ENCODE measurements around the gene NFX1. TPM values are rescaled to one million over a fixed set of nuclear protein-coding genes. Genes with fewer than 3 reads are reported as not detected.

The NFX1 gene
- total and polyA plus RNA-seq, 10 of the 15 experiments (the other 5 are each of a cell fraction or from before 2014, with no cell fraction given) = 11.9 to 45.1 (median 36.1) TPM

DNA sequence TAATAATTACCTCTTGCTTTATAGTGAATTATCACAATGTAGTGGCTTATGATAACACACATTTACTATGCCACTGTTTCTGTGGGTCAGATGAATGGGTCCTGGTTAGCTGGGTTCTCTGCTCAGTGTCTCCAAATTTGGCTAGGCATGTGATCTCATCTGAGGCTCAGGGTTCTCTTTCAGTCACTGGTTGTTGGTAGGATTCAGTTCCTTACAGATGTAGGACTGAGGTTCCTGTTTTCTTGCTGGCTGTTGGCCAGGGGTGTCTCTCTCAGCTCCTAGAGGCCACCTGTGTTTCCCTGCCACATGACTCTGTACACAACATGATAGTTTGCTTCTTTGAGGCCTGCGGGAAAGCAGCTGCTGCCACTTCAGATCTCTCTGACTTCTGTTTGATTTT lies 7.1 kb downstream of the NFX1 start:
- WGBS (ENCODE audit: insufficient coverage, insufficient replicate concordance, low lambda C conversion rate, missing lambda C conversion rate) = 24% methylated on average over 1 of the region's 1 CpG
- peaks cover 25% of the 10 kb centered on the region for H3K4me1 ChIP-seq (ENCODE audit: control insufficient read depth, insufficient read depth, low read length)
- H3K36me3 ChIP-seq (ENCODE audit: control insufficient read depth in 2 of 2, insufficient read depth in 2 of 2, low read length in 1 of 2) = peaks cover 4 to 42% of the 10 kb centered on the region in 2 experiments; a peak in 3 of 4 replicates
- H3K27me3 ChIP-seq (replicated peaks in 1 of 2; ENCODE audit: control insufficient read depth in 2 of 2, insufficient read depth in 2 of 2, low read length in 1 of 2) = no peaks in the 10 kb centered on the region
- peak overlapping the region; percentile 67 for H3K4me3 ChIP-seq
- H2AFZ ChIP-seq (ENCODE audit: control insufficient read depth, low read depth, low read length) = no peak overlapping the region
- CTCF ChIA-PET = interaction anchor here (1.0 to 3.6 kb wide), 4 partner anchors 11 to 176 kb away, joined by 3 to 32 read pairs (median 4); partner anchors contain the start of gene NOL6
- no peaks in the 10 kb centered on the region for H3K9me3 ChIP-seq (replicated peaks; ENCODE audit: control insufficient read depth, insufficient read depth, low read length)
- H3K27ac ChIP-seq (ENCODE audit: control insufficient read depth, insufficient read depth) = peak overlapping the region; percentile 77
- H3K9ac ChIP-seq (ENCODE audit: control insufficient read depth, insufficient read depth, low read length) = no peak overlapping the region; the same call in 1 of the 2 replicates
- BruUV-seq (replicated peaks) = no TSS peak
- in situ Hi-C loops (cut with MboI) (loop anchor here (5.0 kb wide), 1 partner anchor 50 kb away; no protein-coding TSS in a partner anchor), intact Hi-C loops (cut with micrococcal nuclease; ENCODE audit: unreplicated experiment) (loop anchor here (10.0 kb wide), 1 partner anchor 133 kb away; the partner anchor contains the start of gene B4GALT1)
- SMC1A ChIA-PET (ENCODE audit: uncharacterized antibody, unreplicated experiment) = interaction anchor here (0.6 to 3.0 kb wide), 9 partner anchors 10 to 213 kb away, joined by 3 to 19 read pairs (median 3); no protein-coding TSS in a partner anchor
- ATAC-seq = peak; percentile 86
- POLR2A ChIA-PET = interaction anchor here (0.5 to 1.6 kb wide), 4 partner anchors 24 to 1773 kb away, joined by 3 to 7 read pairs (median 6); partner anchors contain the start of genes BAG1 and CHMP5
- peaks cover 84% of the 10 kb centered on the region for H3K79me2 ChIP-seq (ENCODE audit: control insufficient read depth, insufficient read depth, low read length)
- RAD21 ChIA-PET (ENCODE audit: unreplicated experiment) = interaction anchor here (1.2 to 2.9 kb wide), 2 partner anchors 10 to 176 kb away, joined by 3 to 13 read pairs; partner anchors contain the start of gene NOL6
- DNase-seq (ENCODE audit: low read depth, low spot score) = peak; percentile 78
- no peaks in the 10 kb centered on the region for H4K20me1 ChIP-seq (ENCODE audit: control insufficient read depth, insufficient read depth)
- peak overlapping the region; percentile 90 for H3K4me2 ChIP-seq (ENCODE audit: control insufficient read depth, insufficient read depth)
- peak; percentile 97 for FAIRE-seq
- TF ChIP-seq ESRRA (IDR thresholded peaks at IDR 0.05; ENCODE audit: low read length) (no peak), ASH2L (IDR thresholded peaks at IDR 0.05; ENCODE audit: borderline replicate concordance, low read depth) (no peak), BCL11A (IDR thresholded peaks at IDR 0.05; ENCODE audit: low read depth, low read length) (peak; percentile 31; the same call in 1 of the 2 replicates), KDM1A (IDR thresholded peaks at IDR 0.05; ENCODE audit: borderline replicate concordance) (no peak), ZZZ3 (IDR thresholded peaks at IDR 0.05; ENCODE audit: control insufficient read depth, insufficient read length, low read depth) (no peak), MEF2B (IDR thresholded peaks at IDR 0.05; ENCODE audit: partially characterized antibody, poor library complexity, severe bottlenecking) (no peak), RBBP5 (conservative IDR thresholded peaks at IDR 0.05) (no peak), RFX5 (IDR thresholded peaks at IDR 0.05; ENCODE audit: low read depth, low read length) (peak; percentile 70), MTA3 (IDR thresholded peaks at IDR 0.05; ENCODE audit: borderline replicate concordance, low read length) (no peak), NFYB (IDR thresholded peaks at IDR 0.05; ENCODE audit: insufficient read depth, low read depth, low read length) (0 out of 2 replicates have a peak, but pooled peaks have one; percentile 10), RUNX3 (IDR thresholded peaks at IDR 0.05; ENCODE audit: low read length) (peak; percentile 57), POU2F2 (IDR thresholded peaks at IDR 0.05; ENCODE audit: borderline replicate concordance, low read depth, low read length) (no peak), SRF (IDR thresholded peaks at IDR 0.05; ENCODE audit: low read depth in 2 of 2, low read length in 2 of 2) (peak in 1 of 2 experiments; percentile 88; a peak in 2 of 4 replicates), NRF1 (conservative IDR thresholded peaks at IDR 0.05; ENCODE audit: low read depth, low read length) (no peak), RAD51 (IDR thresholded peaks at IDR 0.05) (peak; percentile 89), GABPA (IDR thresholded peaks at IDR 0.05; ENCODE audit: low read depth) (no peak)
- TF ChIP-seq, protein P1, sequence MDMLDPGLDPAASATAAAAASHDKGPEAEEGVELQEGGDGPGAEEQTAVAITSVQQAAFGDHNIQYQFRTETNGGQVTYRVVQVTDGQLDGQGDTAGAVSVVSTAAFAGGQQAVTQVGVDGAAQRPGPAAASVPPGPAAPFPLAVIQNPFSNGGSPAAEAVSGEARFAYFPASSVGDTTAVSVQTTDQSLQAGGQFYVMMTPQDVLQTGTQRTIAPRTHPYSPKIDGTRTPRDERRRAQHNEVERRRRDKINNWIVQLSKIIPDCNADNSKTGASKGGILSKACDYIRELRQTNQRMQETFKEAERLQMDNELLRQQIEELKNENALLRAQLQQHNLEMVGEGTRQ (IDR thresholded peaks at IDR 0.05; ENCODE audit: borderline replicate concordance, low read depth, low read length) = peak; percentile 37; the same call in 1 of the 2 replicates
- TF ChIP-seq, protein P2, sequence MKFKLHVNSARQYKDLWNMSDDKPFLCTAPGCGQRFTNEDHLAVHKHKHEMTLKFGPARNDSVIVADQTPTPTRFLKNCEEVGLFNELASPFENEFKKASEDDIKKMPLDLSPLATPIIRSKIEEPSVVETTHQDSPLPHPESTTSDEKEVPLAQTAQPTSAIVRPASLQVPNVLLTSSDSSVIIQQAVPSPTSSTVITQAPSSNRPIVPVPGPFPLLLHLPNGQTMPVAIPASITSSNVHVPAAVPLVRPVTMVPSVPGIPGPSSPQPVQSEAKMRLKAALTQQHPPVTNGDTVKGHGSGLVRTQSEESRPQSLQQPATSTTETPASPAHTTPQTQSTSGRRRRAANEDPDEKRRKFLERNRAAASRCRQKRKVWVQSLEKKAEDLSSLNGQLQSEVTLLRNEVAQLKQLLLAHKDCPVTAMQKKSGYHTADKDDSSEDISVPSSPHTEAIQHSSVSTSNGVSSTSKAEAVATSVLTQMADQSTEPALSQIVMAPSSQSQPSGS (IDR thresholded peaks at IDR 0.05; ENCODE audit: low read length) = peak; percentile 47; the same call in 1 of the 2 replicates
- TF ChIP-seq, protein P3, sequence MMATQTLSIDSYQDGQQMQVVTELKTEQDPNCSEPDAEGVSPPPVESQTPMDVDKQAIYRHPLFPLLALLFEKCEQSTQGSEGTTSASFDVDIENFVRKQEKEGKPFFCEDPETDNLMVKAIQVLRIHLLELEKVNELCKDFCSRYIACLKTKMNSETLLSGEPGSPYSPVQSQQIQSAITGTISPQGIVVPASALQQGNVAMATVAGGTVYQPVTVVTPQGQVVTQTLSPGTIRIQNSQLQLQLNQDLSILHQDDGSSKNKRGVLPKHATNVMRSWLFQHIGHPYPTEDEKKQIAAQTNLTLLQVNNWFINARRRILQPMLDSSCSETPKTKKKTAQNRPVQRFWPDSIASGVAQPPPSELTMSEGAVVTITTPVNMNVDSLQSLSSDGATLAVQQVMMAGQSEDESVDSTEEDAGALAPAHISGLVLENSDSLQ (IDR thresholded peaks at IDR 0.05) = no peak; the same call in 1 of the 2 replicates

All from GM12878 (cell line).